A549 treated with GW870086 at 1 μM for 4 hours (cell line): ENCODE results near the gene MGAT5B. TPM values are rescaled to one million over a fixed set of nuclear protein-coding genes. Genes with fewer than 3 reads are reported as not detected.

Experiments
- total RNA-seq: library from RNA; stranded (reverse); fragments of 200-300 nt; extraction: Qiagen RNA extraction; gene quantifications from 5 replicates; pipeline ENCODE4 v1.2.3, GENCODE V29; 2022; ENCODE audit warnings: low read depth

MGAT5B gene
- 18.4 to 26.0 TPM (median 23.0 TPM) in 5 replicates for total RNA-seq

GRCh38 chr17:76868176-76868668 is at the start of gene MGAT5B:
Gene MGAT5B, plus strand, starts transcription at chr17:76868404. Its CDS starts 626 bp downstream, at chr17:76869030.

Other genes with a start within 250 kb of the MGAT5B start
- 0.06 to 0.54 TPM (median 0.49 TPM) in 3 of 5 replicates, not detected in the others for gene ST6GALNAC1, start 224.6 kb upstream of the MGAT5B start, total RNA-seq
- gene MXRA7, start 157.4 kb upstream of the MGAT5B start, total RNA-seq, result 60.6 to 68.0 TPM (median 65.9 TPM) in 5 replicates
- gene JMJD6, start 141.8 kb upstream of the MGAT5B start, total RNA-seq, result 68.7 to 79.5 TPM (median 77.1 TPM) in 5 replicates
- 52.7 to 65.8 TPM (median 62.2 TPM) in 5 replicates for gene METTL23, start 141.6 kb upstream of the MGAT5B start, total RNA-seq
- gene SRSF2, start 131.1 kb upstream of the MGAT5B start, total RNA-seq, result 421 to 439 TPM (median 430 TPM) in 5 replicates
- 17.1 to 21.6 TPM (median 20.7 TPM) in 5 replicates for gene MFSD11, start 130.3 kb upstream of the MGAT5B start, total RNA-seq